Thyroid gland (tissue), 4 donors: ENCODE data around the gene LSAMP. TPM values are rescaled to one million over a fixed set of nuclear protein-coding genes. Genes with fewer than 3 reads are reported as not detected.
A peak's percentile ranks its signal among the peaks of the same experiment; 100 is the strongest.

Experiments
- DNase-seq, 2 donors: peaks; one replicate each; pipeline ENCODE4 v3.0.0-alpha.2; 2019
- H3K27ac ChIP-seq, 3 donors: fragments of 200-600 bp; sonication (generic); 1 replicate in 2 of 3; 2 replicates in 1 of 3; pipeline ENCODE4 v1.5.1; 2016 to 2019; ENCODE audit warnings: mild to moderate bottlenecking in 1 of 3, moderate library complexity in 1 of 3
- H3K27me3 ChIP-seq: fragments of 200-600 bp; sonication (generic); one replicate; pipeline ENCODE4 v1.5.1; 2019
- H3K36me3 ChIP-seq, 2 donors: fragments of 200-600 bp; sonication (generic); one replicate each; pipeline ENCODE4 v1.5.1; 2016 to 2019
- H3K4me1 ChIP-seq, 2 donors: fragments of 200-600 bp; sonication (generic); one replicate each; pipeline ENCODE4 v1.5.1; 2017 to 2019
- H3K4me3 ChIP-seq, 3 donors: fragments of 200-600 bp; sonication (generic); replicated peaks in 1 of 3; 1 replicate in 2 of 3; 2 replicates in 1 of 3; pipeline ENCODE4 v1.5.1; 2016; ENCODE audit warnings: mild to moderate bottlenecking in 1 of 3
- H3K9me3 ChIP-seq: fragments of 200-600 bp; sonication (generic); one replicate; pipeline ENCODE4 v1.5.1; 2017
- CTCF ChIP-seq, 6 experiments: fragments of 200-600 bp in 3 of 6; fragments of 450-650 bp in 3 of 6; sonication (generic) in 3 of 6; IDR thresholded peaks; one replicate each; pipeline ENCODE4 v1.5.1; 2016 to 2019; ENCODE audit warnings: antibody characterized with exemption in 6 of 6, mild to moderate bottlenecking in 2 of 6, inconsistent platforms in 1 of 6, moderate library complexity in 1 of 6
- POLR2A ChIP-seq, 2 donors: fragments of 450-650 bp; IDR thresholded peaks; one replicate each; pipeline ENCODE4 v1.6.1; 2017; ENCODE audit warnings: antibody characterized with exemption in 2 of 2, mild to moderate bottlenecking in 2 of 2, moderate library complexity in 1 of 2
- WGBS, 2 donors: methylation state at CpG; one replicate each; pipeline ENCODE4 v1.1.5; 2017; 5-methylcytosine and 5-hydroxymethylcytosine counted together
- intact Hi-C: fragments of 100-400 bp; cut with DNase I; formaldehyde crosslinking; loops from one replicate; pipeline ENCODE4 v1.15.1; 2023
- total RNA-seq, 4 donors: library from RNA; depleted of rRNA; stranded (reverse); fragments of >200 nt; gene quantifications; one replicate each; pipeline ENCODE4 v1.2.3, GENCODE V29; 2016

The LSAMP gene
- total RNA-seq, 4 donors from 2014 or later: 0.78 to 2.0 (median 1.8) TPM

- DNase-seq: no peak
- intact Hi-C loops: no loop called here
- no peaks in the 10 kb centered on the region for H3K4me1 ChIP-seq
- WGBS, 2 donors: 90 to 98% methylated on average over 1 of the region's 1 CpG
- no peak overlapping the region for H3K27ac ChIP-seq
- no peaks in the 10 kb centered on the region for H3K27me3 ChIP-seq
- H3K4me3 ChIP-seq: no peak overlapping the region
- no peaks in the 10 kb centered on the region for H3K9me3 ChIP-seq
- no peaks in the 10 kb centered on the region for H3K36me3 ChIP-seq
- TF ChIP-seq POLR2A (IDR thresholded peaks at IDR 0.05): no peak
Measured at GRCh38 chr3:116145613-116146012, 299.7 kb downstream of the LSAMP start.

GRCh38 chr3:116141724-116142123 lies 303.6 kb downstream of the LSAMP start:
- WGBS, 2 donors: 90 to 92% methylated on average over 4 of the region's 4 CpGs
- no peak for TF ChIP-seq CTCF (IDR thresholded peaks at IDR 0.05)
- TF ChIP-seq POLR2A (IDR thresholded peaks at IDR 0.05): no peak
- H3K4me1 ChIP-seq: no peaks in the 10 kb centered on the region
- no peak overlapping the region for H3K27ac ChIP-seq
- no peak for DNase-seq
- intact Hi-C loops: loop anchor here (5.0 kb wide), 1 partner anchor 616 kb away; no protein-coding TSS in a partner anchor
- H3K36me3 ChIP-seq: no peaks in the 10 kb centered on the region
- no peaks in the 10 kb centered on the region for H3K9me3 ChIP-seq
- H3K27me3 ChIP-seq: no peaks in the 10 kb centered on the region
- H3K4me3 ChIP-seq: no peak overlapping the region

- intact Hi-C loops: loop anchor here (5.0 kb wide), 1 partner anchor 617 kb away; no protein-coding TSS in a partner anchor
- TF ChIP-seq POLR2A (IDR thresholded peaks at IDR 0.05): no peak
- TF ChIP-seq CTCF (IDR thresholded peaks at IDR 0.05): peak in 5 of 6 experiments; percentile 66 to 81 (median 73)
- Histone ChIP-seq H3K27ac (no peak overlapping the region), H3K4me3 (no peak overlapping the region), H3K27me3 (no peaks in the 10 kb centered on the region), H3K9me3 (no peaks in the 10 kb centered on the region), H3K4me1 (no peaks in the 10 kb centered on the region), H3K36me3 (no peaks in the 10 kb centered on the region)
- DNase-seq: no peak
- 35 to 37% methylated on average over 5 of the region's 5 CpGs for WGBS, 2 donors
Measured at GRCh38 chr3:116140100-116140689, 305.1 kb downstream of the LSAMP start.

- H3K4me1 ChIP-seq: no peaks in the 10 kb centered on the region
- H3K27ac ChIP-seq: no peak overlapping the region
- H3K4me3 ChIP-seq: no peak overlapping the region
- no peak for DNase-seq
- no peaks in the 10 kb centered on the region for H3K36me3 ChIP-seq
- intact Hi-C loops: loop anchor here (5.0 kb wide), 1 partner anchor 618 kb away; no protein-coding TSS in a partner anchor
- no peak for TF ChIP-seq POLR2A (IDR thresholded peaks at IDR 0.05)
- TF ChIP-seq CTCF (IDR thresholded peaks at IDR 0.05): no peak
- no peaks in the 10 kb centered on the region for H3K27me3 ChIP-seq
- WGBS, 2 donors: 83 to 89% methylated on average over 2 of the region's 2 CpGs
- no peaks in the 10 kb centered on the region for H3K9me3 ChIP-seq
Measured at GRCh38 chr3:116139641-116140040, 305.6 kb downstream of the LSAMP start.

- DNase-seq: peak in 1 of 2 donors; percentile 1
- no peaks in the 10 kb centered on the region for H3K27me3 ChIP-seq
- no peaks in the 10 kb centered on the region for H3K36me3 ChIP-seq
- H3K27ac ChIP-seq: no peak overlapping the region
- H3K9me3 ChIP-seq: no peaks in the 10 kb centered on the region
- H3K4me1 ChIP-seq: no peaks in the 10 kb centered on the region
- TF ChIP-seq CTCF (IDR thresholded peaks at IDR 0.05) (no peak), POLR2A (IDR thresholded peaks at IDR 0.05) (no peak)
- H3K4me3 ChIP-seq: no peak overlapping the region
- intact Hi-C loops: no loop called here
- WGBS, 2 donors: 77 to 83% methylated on average over 4 of the region's 4 CpGs
Measured at GRCh38 chr3:116135457-116136085, 309.7 kb downstream of the LSAMP start.
